ENCODE measurements around the gene LAPTM5. TPM values are rescaled to one million over a fixed set of nuclear protein-coding genes. Genes with fewer than 3 reads are reported as not detected.

LAPTM5 gene
- polyA plus RNA-seq, 3 donors: 1,019 to 1,669 (median 1,153) TPM

DNA sequence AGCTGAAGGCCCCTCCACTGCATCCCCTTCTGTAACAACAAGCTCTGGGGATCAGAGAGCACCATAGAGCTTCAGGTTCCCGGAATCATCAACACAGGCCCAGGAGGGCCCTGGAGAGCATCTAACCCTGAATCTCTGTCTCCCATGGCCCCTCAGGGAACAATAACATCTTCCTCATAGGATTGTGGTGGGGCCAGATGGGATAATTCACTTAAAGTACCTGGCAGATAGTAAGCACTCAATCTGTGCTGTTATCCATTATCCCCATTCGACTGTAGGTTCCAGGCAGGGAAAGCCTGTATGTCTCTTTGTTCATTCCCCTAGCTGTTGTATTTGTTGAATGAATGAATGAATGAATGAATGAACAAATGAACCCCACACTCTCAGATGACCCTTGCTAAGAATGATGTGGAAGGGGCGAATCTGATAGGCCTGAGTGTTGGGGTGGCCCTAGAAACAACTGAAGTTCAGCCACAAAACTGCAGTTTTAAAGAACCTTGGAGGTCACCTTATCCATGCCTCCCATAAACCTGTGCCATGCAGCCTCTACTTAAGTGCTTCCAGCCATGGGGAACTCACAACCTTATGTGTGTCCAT, 14.5 kb downstream of the LAPTM5 start:
- WGBS (ENCODE audit: insufficient coverage): no CpG with 5 or more reads among the region's 3 CpGs
- H3K4me3 ChIP-seq (replicated peaks in 1 of 3; ENCODE audit: low read depth in 2 of 3, low read length in 3 of 3): no peak overlapping the region

DNA sequence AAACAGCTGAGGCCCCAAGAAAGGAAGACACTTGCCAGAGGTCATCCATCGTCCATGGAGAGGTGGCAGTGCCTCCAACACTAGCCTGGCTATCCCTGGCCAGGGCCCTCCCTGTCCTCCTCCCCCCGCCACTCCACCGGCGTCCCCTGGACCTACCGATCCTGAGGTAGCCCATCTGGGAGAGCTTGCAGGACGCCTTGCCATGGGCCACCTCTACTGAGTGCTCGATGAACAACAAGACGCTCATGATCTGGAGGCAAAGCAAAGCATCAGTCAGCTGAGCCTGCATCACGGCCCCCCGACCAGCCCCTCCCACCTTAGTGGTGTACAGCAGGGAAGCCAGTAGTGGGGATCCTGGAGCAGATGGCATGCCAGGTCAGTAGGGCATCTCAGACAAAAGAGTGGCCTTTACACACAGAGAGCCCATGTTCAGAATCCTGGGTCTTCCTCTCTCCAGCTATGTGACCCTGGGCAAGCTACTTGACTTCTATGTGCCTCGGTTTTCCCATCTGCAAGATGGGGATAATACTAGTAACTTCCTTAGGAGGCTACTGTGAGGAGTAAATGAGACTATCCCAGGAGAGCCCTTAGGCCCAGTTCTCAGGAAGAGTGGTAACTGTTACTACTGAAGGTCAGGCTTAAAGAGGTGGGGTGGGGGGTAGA, 15.1 kb downstream of the LAPTM5 start:
- Histone ChIP-seq H3K9ac (ENCODE audit: insufficient read depth, low read length, poor library complexity, severe bottlenecking) (no peak overlapping the region), H2AFZ (ENCODE audit: insufficient read depth, low read depth, low read length, poor library complexity, severe bottlenecking) (no peak overlapping the region), H3K4me2 (replicated peaks; ENCODE audit: extremely low read depth, low read length, poor library complexity, severe bottlenecking) (peak overlapping the region; percentile 25), H3K27ac (ENCODE audit: low read depth in 1 of 2, low read length in 2 of 2) (peak overlapping the region in 1 of 2 donors; percentile 77), H4K20me1 (ENCODE audit: insufficient read depth, low read length) (peaks cover 100% of the 10 kb centered on the region), H3K4me1 (ENCODE audit: control insufficient read depth in 1 of 2, insufficient read depth in 2 of 2, low read length in 2 of 2) (peaks cover 70% of the 10 kb centered on the region in 2 donors), H3K27me3 (ENCODE audit: control insufficient read depth in 2 of 2, insufficient read depth in 2 of 2, low read length in 2 of 2) (no peaks in the 10 kb centered on the region), H3K4me3 (replicated peaks in 1 of 3; ENCODE audit: low read depth in 2 of 3, low read length in 3 of 3) (no peak overlapping the region), H3K9me3 (replicated peaks in 1 of 2; ENCODE audit: control insufficient read depth in 1 of 2, insufficient read depth in 1 of 2, low read length in 2 of 2) (no peaks in the 10 kb centered on the region), H3K79me2 (ENCODE audit: insufficient read depth, low read length) (peaks cover 100% of the 10 kb centered on the region), H3K36me3 (replicated peaks in 1 of 2; ENCODE audit: control insufficient read depth in 1 of 2, insufficient read depth in 2 of 2, low read length in 2 of 2) (peaks cover 77 to 96% of the 10 kb centered on the region in 2 donors)
- Mint-ChIP-seq H3K27me3 (ENCODE audit: low read depth in 3 of 3) (peaks cover 0 to 4% (median 2%) of the 10 kb centered on the region in 3 donors), H3K9me3 (peaks cover 0 to 3% (median 0%) of the 10 kb centered on the region in 7 donors), H3K4me3 (peak overlapping the region in 1 of 2 donors; percentile 20), H3K4me1 (peaks cover 81% of the 10 kb centered on the region), H3K36me3 (peaks cover 94 to 100% of the 10 kb centered on the region in 2 donors), H3K27ac (peak overlapping the region in 5 of 7 donors; percentile 66 to 100 (median 84))
- DNase-seq: no peak
- WGBS (ENCODE audit: insufficient coverage): 96% methylated on average over 9 of the region's 11 CpGs
- intact Hi-C loops (cut with micrococcal nuclease): loop anchor here in 1 of 2 donors (5.0 kb wide), 1 partner anchor 35 kb away; no protein-coding TSS in a partner anchor
- TF ChIP-seq, protein P1, sequence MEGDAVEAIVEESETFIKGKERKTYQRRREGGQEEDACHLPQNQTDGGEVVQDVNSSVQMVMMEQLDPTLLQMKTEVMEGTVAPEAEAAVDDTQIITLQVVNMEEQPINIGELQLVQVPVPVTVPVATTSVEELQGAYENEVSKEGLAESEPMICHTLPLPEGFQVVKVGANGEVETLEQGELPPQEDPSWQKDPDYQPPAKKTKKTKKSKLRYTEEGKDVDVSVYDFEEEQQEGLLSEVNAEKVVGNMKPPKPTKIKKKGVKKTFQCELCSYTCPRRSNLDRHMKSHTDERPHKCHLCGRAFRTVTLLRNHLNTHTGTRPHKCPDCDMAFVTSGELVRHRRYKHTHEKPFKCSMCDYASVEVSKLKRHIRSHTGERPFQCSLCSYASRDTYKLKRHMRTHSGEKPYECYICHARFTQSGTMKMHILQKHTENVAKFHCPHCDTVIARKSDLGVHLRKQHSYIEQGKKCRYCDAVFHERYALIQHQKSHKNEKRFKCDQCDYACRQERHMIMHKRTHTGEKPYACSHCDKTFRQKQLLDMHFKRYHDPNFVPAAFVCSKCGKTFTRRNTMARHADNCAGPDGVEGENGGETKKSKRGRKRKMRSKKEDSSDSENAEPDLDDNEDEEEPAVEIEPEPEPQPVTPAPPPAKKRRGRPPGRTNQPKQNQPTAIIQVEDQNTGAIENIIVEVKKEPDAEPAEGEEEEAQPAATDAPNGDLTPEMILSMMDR (IDR thresholded peaks at IDR 0.05): no peak

More for the DNA sequence above, 14.5 kb downstream of the LAPTM5 start:
- H3K27ac ChIP-seq (ENCODE audit: low read depth in 1 of 2, low read length in 2 of 2): peak overlapping the region in 1 of 2 donors; percentile 77
- H3K9ac ChIP-seq (ENCODE audit: insufficient read depth, low read length, poor library complexity, severe bottlenecking): no peak overlapping the region
- H2AFZ ChIP-seq (ENCODE audit: insufficient read depth, low read depth, low read length, poor library complexity, severe bottlenecking): no peak overlapping the region
- H3K36me3 ChIP-seq (replicated peaks in 1 of 2; ENCODE audit: control insufficient read depth in 1 of 2, insufficient read depth in 2 of 2, low read length in 2 of 2): peaks cover 71 to 93% of the 10 kb centered on the region in 2 donors
- TF ChIP-seq, protein P1 (IDR thresholded peaks at IDR 0.05): no peak
- peak overlapping the region; percentile 8 for H3K4me2 ChIP-seq (replicated peaks; ENCODE audit: extremely low read depth, low read length, poor library complexity, severe bottlenecking)
- no peaks in the 10 kb centered on the region for H3K27me3 ChIP-seq (ENCODE audit: control insufficient read depth in 2 of 2, insufficient read depth in 2 of 2, low read length in 2 of 2)
- Mint-ChIP-seq H3K4me3 (peak overlapping the region in 1 of 2 donors; percentile 14), H3K4me1 (peaks cover 88% of the 10 kb centered on the region), H3K27me3 (ENCODE audit: low read depth in 3 of 3) (peaks cover 0 to 3% (median 2%) of the 10 kb centered on the region in 3 donors), H3K9me3 (peaks cover 0 to 3% (median 0%) of the 10 kb centered on the region in 7 donors), H3K27ac (peak overlapping the region; percentile 68 to 100 (median 84)), H3K36me3 (peaks cover 94 to 100% of the 10 kb centered on the region in 2 donors)
- H3K9me3 ChIP-seq (replicated peaks in 1 of 2; ENCODE audit: control insufficient read depth in 1 of 2, insufficient read depth in 1 of 2, low read length in 2 of 2): no peaks in the 10 kb centered on the region
- DNase-seq: no peak
- intact Hi-C loops (cut with micrococcal nuclease): loop anchor here in 1 of 2 donors (5.0 kb wide), 1 partner anchor 34 kb away; no protein-coding TSS in a partner anchor
- peaks cover 76 to 77% of the 10 kb centered on the region in 2 donors for H3K4me1 ChIP-seq (ENCODE audit: control insufficient read depth in 1 of 2, insufficient read depth in 2 of 2, low read length in 2 of 2)
- peaks cover 100% of the 10 kb centered on the region for H3K79me2 ChIP-seq (ENCODE audit: insufficient read depth, low read length)
- peaks cover 100% of the 10 kb centered on the region for H4K20me1 ChIP-seq (ENCODE audit: insufficient read depth, low read length)
